ENCODE results near the gene TMEM120B.

The TMEM120B gene

GRCh38 chr12:121774968-121775474, 62.5 kb downstream of the TMEM120B start:
- peak; percentile 63 to 67 for DNase-seq (ENCODE audit: low read depth in 1 of 2, low spot score in 1 of 2)
- in situ Hi-C loops (cut with HindIII; ENCODE audit: low pct_unique_long_range_greater_than_20kb, low sequenced_read_pairs): no loop called here
- TF ChIP-seq JUND (IDR thresholded peaks at IDR 0.05; ENCODE audit: low read depth): no peak

- no peak for TF ChIP-seq JUND (IDR thresholded peaks at IDR 0.05; ENCODE audit: low read depth)
- in situ Hi-C loops (cut with HindIII; ENCODE audit: low pct_unique_long_range_greater_than_20kb, low sequenced_read_pairs): no loop called here
- no peak for DNase-seq (ENCODE audit: low read depth in 1 of 2, low spot score in 1 of 2)
Measured at GRCh38 chr12:121775501-121775900, 62.9 kb downstream of the TMEM120B start.

GRCh38 chr12:121776190-121777098, 63.9 kb downstream of the TMEM120B start:
- no peak for TF ChIP-seq JUND (IDR thresholded peaks at IDR 0.05; ENCODE audit: low read depth)
- in situ Hi-C loops (cut with HindIII; ENCODE audit: low pct_unique_long_range_greater_than_20kb, low sequenced_read_pairs): no loop called here
- DNase-seq (ENCODE audit: low read depth in 1 of 2, low spot score in 1 of 2): peak; percentile 79 to 90

- in situ Hi-C loops (cut with HindIII; ENCODE audit: low pct_unique_long_range_greater_than_20kb, low sequenced_read_pairs): no loop called here
- no peak for DNase-seq (ENCODE audit: low read depth in 1 of 2, low spot score in 1 of 2)
- TF ChIP-seq JUND (IDR thresholded peaks at IDR 0.05; ENCODE audit: low read depth): no peak
Measured at GRCh38 chr12:121778567-121779421, 66.2 kb downstream of the TMEM120B start.

GRCh38 chr12:121779422-121779895, 66.9 kb downstream of the TMEM120B start:
- in situ Hi-C loops (cut with HindIII; ENCODE audit: low pct_unique_long_range_greater_than_20kb, low sequenced_read_pairs): no loop called here
- no peak for DNase-seq (ENCODE audit: low read depth in 1 of 2, low spot score in 1 of 2)

GRCh38 chr12:121780429-121780828, 67.9 kb downstream of the TMEM120B start:
- no peak for DNase-seq (ENCODE audit: low read depth in 1 of 2, low spot score in 1 of 2)
- in situ Hi-C loops (cut with HindIII; ENCODE audit: low pct_unique_long_range_greater_than_20kb, low sequenced_read_pairs): no loop called here
- TF ChIP-seq JUND (IDR thresholded peaks at IDR 0.05; ENCODE audit: low read depth): no peak

More at GRCh38 chr12:121779422-121779895, 66.9 kb downstream of the TMEM120B start:
- TF ChIP-seq JUND (IDR thresholded peaks at IDR 0.05; ENCODE audit: low read depth): no peak

GRCh38 chr12:121781484-121781997, 69.0 kb downstream of the TMEM120B start:
- in situ Hi-C loops (cut with HindIII; ENCODE audit: low pct_unique_long_range_greater_than_20kb, low sequenced_read_pairs): no loop called here
- TF ChIP-seq JUND (IDR thresholded peaks at IDR 0.05; ENCODE audit: low read depth): no peak
- no peak for DNase-seq (ENCODE audit: low read depth in 1 of 2, low spot score in 1 of 2)

GRCh38 chr12:121781998-121782979, 69.7 kb downstream of the TMEM120B start:
- in situ Hi-C loops (cut with HindIII; ENCODE audit: low pct_unique_long_range_greater_than_20kb, low sequenced_read_pairs): no loop called here
- TF ChIP-seq JUND (IDR thresholded peaks at IDR 0.05; ENCODE audit: low read depth): no peak
- no peak for DNase-seq (ENCODE audit: low read depth in 1 of 2, low spot score in 1 of 2)

GRCh38 chr12:121783766-121784165, 71.2 kb downstream of the TMEM120B start:
- no peak for TF ChIP-seq JUND (IDR thresholded peaks at IDR 0.05; ENCODE audit: low read depth)
- DNase-seq (ENCODE audit: low read depth in 1 of 2, low spot score in 1 of 2): no peak
- in situ Hi-C loops (cut with HindIII; ENCODE audit: low pct_unique_long_range_greater_than_20kb, low sequenced_read_pairs): no loop called here

GRCh38 chr12:121784460-121784859, 71.9 kb downstream of the TMEM120B start:
- no peak for DNase-seq (ENCODE audit: low read depth in 1 of 2, low spot score in 1 of 2)
- in situ Hi-C loops (cut with HindIII; ENCODE audit: low pct_unique_long_range_greater_than_20kb, low sequenced_read_pairs): no loop called here
- TF ChIP-seq JUND (IDR thresholded peaks at IDR 0.05; ENCODE audit: low read depth): no peak

- in situ Hi-C loops (cut with HindIII; ENCODE audit: low pct_unique_long_range_greater_than_20kb, low sequenced_read_pairs): no loop called here
- no peak for TF ChIP-seq JUND (IDR thresholded peaks at IDR 0.05; ENCODE audit: low read depth)
- DNase-seq (ENCODE audit: low read depth in 1 of 2, low spot score in 1 of 2): peak in 1 of 2 experiments; percentile 97
Measured at GRCh38 chr12:121786440-121786825, 73.9 kb downstream of the TMEM120B start.
